ENCODE results near the gene FCRL5. TPM values are rescaled to one million over a fixed set of nuclear protein-coding genes. Genes with fewer than 3 reads are reported as not detected.

The FCRL5 gene
- total RNA-seq, 1 donor from 2014 or later: 0.17 TPM

- ATAC-seq (no peak), DNase-seq (no peak)
- intact Hi-C loops (cut with micrococcal nuclease): no loop called here
Measured at GRCh38 chr1:157469300-157469699, 83.0 kb downstream of the FCRL5 start.

- ATAC-seq (no peak), DNase-seq (no peak)
- intact Hi-C loops (cut with micrococcal nuclease): no loop called here
Measured at GRCh38 chr1:157466011-157466410, 86.3 kb downstream of the FCRL5 start.

Other genes starting within 250 kb of the FCRL5 start
- not detected for gene FCRL4, start 45.6 kb upstream of the FCRL5 start, total RNA-seq
- gene FCRL3, start 148.3 kb upstream of the FCRL5 start, total RNA-seq: not detected
- not detected for gene FCRL2, start 224.6 kb upstream of the FCRL5 start, total RNA-seq